GM12874 (cell line): Measurements from ENCODE around the gene PFN4.

ENCODE experiments used
- TF ChIP-seq, protein P1 (sequence below): IDR thresholded peaks from 2 replicates; pipeline ENCODE4 v1.5.1; 2011; ENCODE audit warnings: low read depth, mild to moderate bottlenecking, control low read depth, low read length, moderate library complexity; ENCODE audit not compliant: insufficient read depth

The PFN4 gene

DNA sequence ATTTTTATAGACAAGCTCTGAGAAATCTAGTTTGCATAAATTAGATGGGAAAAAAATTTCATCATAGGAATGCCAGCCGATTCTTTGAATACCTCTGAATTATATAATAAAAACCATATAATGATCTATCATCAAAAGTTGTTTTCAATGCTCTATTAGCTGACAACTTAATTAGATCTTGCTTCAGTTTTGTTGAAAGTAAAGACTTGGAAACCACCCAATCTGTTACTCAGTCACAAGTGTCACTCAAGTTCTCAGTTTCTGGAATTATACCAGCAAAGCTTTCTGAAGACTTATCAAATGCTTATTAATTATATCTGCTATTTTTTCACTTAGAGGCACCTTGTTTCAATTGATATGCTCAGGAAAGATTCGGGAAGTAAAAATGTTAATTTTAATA lies 21.1 kb downstream of the PFN4 start:
- TF ChIP-seq, protein P1, sequence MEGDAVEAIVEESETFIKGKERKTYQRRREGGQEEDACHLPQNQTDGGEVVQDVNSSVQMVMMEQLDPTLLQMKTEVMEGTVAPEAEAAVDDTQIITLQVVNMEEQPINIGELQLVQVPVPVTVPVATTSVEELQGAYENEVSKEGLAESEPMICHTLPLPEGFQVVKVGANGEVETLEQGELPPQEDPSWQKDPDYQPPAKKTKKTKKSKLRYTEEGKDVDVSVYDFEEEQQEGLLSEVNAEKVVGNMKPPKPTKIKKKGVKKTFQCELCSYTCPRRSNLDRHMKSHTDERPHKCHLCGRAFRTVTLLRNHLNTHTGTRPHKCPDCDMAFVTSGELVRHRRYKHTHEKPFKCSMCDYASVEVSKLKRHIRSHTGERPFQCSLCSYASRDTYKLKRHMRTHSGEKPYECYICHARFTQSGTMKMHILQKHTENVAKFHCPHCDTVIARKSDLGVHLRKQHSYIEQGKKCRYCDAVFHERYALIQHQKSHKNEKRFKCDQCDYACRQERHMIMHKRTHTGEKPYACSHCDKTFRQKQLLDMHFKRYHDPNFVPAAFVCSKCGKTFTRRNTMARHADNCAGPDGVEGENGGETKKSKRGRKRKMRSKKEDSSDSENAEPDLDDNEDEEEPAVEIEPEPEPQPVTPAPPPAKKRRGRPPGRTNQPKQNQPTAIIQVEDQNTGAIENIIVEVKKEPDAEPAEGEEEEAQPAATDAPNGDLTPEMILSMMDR = no peak

DNA sequence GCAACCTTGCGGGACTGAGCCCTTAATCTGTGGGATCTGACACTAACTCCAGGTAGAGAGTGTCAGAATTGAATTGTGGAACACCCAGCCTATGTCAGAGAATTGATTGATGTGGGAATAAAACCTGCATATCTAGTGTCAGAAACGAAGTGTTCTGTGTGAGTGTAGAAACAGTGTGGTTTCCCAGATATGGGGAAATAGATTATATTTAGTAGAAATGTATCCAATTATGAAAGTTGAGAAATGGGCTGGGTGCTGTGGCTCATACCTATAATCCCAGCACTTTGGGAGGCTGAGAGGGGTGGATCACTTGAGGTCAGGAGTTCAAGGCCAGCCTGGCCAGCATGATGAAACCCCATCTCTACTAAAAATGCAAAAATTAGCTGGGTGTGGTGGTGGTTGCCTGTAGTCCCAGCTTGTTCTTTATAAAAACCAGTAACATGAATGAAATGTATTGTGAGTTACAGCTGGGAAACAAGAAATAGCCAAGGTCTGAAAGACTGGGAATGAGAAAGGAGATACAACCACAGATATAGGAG lies 34.2 kb downstream of the PFN4 start:
- TF ChIP-seq, protein P1 = no peak

DNA sequence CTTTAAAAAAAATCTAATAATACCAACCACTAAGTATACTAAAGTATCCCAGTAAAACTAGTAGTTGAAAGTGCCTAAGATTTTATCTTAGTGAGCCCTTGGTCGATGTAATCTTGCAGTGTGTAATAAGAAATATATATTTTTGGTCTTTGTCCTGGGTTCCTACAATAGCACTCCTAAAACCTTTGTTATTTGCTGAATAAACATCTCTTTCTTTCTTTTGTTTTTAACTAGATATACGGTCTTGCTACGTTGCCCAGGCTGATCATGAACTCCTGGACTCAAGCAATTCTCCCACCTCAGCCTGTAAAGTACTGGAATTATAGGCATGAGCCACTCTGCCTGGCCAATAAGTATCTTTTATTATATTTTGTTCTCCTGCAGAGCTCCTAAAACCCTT lies 36.1 kb downstream of the PFN4 start:
- TF ChIP-seq, protein P1 = no peak

DNA sequence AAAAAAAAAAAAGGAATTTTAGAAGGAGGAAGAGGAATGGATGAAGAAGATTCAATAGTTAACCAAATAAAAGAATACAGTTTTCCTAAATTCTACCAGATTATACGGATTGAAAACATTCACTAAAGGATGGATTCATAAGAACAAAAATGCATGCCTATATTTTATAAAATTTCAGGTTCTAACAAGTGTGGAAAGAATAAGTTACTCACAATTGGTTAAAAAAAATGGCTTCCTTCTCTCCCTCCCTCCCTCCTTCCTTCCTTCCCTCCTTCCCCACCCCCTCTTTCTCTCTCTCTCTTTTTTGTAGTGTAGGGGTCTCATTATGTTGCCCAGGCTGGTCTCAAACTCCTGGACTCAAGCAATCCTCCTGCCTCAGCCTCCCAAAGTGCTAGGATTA lies 36.9 kb downstream of the PFN4 start:
- TF ChIP-seq, protein P1 = no peak

DNA sequence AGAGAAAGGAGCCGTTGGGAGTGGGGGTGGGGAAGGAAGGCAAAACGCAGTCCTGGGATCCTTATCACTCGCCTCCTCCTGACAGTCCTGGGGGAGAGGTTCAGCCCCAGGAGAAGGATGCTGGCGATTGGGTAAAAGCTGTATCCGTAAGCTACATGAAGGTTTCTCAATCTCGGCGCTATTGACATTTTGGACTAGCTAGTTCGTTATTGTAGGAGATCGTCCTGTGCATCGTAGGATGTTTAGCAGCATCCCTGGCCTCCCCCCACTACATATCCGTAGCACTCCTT lies 38.0 kb downstream of the PFN4 start:
- TF ChIP-seq, protein P1 = no peak

DNA sequence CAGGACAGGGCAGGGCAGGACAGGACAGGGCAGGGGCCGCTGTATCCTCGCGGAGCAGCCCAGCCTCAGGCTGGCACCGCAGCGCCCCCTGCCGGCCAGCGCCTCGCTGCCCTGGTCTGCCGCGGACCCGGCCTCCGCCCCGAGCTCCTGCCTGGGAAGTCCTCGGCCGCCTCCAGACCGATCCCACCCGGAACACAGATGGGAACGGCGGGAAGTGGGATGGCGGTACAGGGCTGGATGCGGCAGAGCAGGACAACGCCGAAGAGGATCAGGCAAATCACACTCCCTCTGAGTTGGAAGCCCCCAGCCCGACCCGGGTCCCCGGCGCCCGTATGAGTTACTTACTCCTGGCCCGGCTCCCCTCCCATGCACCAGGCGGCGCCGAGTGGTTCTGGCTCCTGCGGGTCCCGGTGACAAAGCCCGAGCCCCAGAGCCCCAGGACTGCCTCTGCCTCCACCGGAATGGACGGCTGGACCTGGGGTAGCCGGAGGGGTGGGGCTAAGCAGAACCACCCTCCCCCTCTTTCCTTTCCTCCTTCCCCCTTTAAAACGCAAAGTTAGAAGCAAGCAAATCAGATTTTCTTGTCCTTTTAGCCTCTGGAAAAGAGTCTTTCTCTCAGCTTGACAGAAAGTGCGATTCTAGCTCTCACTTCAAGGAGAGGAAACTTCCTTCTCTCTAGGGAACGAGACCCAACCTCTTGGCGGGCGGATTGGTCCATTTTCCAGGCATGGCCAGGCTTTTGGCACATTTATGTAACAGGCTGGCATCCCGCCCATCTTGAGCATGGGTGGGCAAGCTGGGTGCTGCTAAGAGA lies 38.5 kb downstream of the PFN4 start, which contains the start of gene TP53I3:
TP53I3 (minus strand) TSS at position 449 of the 814 bp plus-strand sequence. CDS start 508 bp downstream, outside the sequence.
- TF ChIP-seq, protein P1 = peak; percentile 97

DNA sequence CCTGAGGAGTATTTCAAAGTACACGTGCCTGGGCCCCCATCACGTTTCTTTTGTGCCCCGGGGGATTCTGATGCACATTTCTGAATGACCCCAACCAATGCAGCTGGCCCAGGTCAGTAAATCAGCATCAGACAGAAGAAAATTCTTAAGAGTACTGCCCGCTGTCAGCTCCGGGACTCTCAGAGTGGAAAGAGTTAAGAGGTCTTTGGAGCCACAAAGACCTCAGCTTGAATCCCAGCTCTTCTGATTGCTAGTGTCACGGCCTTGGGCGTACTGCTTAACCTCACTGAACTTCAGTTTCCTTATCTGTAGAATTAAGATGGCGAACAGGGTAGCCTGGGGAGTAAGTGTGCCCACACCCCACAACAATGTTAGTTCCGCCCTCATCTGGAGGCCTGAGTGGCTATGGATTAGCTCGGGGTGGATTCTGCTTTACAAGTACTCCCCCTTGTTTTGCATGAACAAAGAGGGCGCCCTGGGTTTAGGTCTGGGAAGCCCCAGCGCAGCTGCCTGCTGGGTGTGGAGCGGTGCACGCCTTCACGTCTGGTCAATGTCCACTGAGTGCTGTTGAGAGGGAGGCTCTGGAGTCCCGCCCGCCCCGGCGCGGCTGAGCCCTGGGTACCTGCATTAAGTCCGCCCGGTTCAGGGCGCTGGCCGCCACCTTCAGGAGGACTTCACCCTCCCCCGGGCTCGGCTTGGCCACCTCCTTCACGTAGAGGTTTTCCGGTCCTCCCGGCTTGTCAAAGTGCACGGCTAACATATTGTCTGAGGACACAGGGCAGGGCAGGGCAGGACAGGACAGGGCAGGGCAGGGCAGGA lies 39.4 kb downstream of the PFN4 start:
- TF ChIP-seq, protein P1 = no peak
